ENCODE data around the gene FBXW4.

FBXW4 gene

DNA sequence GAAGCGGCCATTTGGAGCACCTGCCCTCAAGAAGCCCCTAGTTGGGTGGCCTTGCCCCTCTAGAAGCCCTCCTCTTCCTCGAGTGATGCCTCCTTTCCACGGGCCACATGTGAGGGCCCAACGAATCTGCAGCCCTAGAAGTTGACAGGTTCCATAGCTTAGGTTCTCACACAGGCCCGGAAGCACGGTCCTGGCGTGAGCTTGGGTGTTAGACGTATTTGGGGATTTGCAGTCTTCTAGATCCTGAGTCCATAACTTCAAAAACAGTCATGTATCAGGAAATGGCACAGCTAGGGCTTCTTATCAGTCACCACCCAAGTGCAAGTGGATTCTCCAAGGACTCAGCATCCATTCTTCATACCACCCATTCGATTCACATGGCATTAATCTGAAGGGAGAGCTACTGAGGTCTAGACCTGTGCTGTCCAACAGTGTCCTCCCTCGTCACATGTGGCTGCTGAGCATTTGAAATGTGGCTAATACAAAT is 477 bp upstream of the FBXW4 start:
- TF ChIP-seq, protein P1, sequence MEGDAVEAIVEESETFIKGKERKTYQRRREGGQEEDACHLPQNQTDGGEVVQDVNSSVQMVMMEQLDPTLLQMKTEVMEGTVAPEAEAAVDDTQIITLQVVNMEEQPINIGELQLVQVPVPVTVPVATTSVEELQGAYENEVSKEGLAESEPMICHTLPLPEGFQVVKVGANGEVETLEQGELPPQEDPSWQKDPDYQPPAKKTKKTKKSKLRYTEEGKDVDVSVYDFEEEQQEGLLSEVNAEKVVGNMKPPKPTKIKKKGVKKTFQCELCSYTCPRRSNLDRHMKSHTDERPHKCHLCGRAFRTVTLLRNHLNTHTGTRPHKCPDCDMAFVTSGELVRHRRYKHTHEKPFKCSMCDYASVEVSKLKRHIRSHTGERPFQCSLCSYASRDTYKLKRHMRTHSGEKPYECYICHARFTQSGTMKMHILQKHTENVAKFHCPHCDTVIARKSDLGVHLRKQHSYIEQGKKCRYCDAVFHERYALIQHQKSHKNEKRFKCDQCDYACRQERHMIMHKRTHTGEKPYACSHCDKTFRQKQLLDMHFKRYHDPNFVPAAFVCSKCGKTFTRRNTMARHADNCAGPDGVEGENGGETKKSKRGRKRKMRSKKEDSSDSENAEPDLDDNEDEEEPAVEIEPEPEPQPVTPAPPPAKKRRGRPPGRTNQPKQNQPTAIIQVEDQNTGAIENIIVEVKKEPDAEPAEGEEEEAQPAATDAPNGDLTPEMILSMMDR (IDR thresholded peaks at IDR 0.05), result no peak

DNA sequence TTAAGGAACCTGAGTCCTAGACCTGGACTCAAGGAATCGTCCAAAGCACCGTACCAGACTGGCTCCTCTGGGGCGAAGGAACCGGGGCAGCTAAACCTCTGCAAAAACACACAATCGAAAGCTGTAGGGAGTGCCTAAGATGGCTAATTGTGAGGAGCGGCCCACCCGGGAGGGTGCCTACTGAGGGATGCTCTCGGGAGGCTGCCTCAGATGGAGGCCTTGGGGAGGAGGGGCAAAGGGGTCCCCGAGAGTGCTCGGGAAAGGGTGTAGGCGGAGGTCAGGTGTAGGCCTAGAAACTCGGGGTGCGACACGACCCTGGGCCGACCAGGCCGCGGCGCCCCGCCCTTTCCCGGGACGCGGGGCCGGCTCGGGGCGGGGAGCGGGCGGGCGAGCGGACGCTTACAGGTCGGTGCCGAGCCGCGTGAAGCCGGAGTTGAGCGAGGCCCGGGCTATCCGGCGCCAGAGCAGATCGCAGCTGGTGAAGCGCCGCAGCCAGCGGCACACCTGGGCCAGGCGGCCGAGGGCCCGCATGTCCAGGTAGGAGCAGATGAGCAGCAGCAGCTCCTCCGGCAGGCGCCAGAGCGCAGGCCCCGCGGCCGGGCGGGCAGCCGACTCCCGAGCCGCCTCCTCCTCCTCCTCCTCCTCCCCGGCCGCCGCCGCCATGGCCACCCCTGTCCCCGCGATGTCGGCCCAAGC is 844 bp downstream of the FBXW4 start:
- TF ChIP-seq, protein P1 (IDR thresholded peaks at IDR 0.05), result no peak

DNA sequence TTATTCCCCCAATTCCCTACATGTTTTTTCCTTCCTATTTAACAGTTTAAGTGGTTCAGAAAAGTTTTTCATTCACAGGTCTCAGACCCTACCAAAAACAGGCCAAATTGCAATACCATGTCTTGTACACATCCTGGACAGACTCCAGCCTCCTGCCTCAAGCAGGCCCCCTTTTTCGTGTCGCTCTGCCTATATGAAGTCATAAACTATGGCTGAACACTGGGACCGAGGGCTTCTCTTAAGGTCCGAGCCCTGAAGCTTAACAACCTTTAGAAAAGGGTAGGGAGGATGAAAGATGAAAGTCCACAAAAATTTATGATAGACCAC is 1.4 kb downstream of the FBXW4 start:
- TF ChIP-seq, protein P1 (IDR thresholded peaks at IDR 0.05), result no peak

DNA sequence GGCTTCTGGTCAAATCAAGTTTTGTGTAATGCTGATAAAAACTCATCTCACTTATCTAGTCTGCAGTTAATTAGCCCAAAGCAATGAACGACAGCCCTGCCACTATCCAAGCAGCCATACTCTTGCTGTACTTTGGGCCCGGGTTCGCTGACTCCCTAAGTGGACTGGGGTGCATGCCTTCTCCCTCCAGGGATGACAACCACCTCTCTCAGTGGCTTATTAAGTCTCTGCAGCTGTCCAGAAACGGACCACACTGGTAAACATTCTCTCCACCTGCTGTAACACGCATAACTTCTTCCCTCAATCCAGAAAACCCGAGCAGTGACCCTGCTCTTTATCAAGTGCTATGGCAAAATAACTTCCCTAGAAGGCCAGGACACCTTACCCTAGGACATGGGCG is 3.9 kb downstream of the FBXW4 start:
- TF ChIP-seq, protein P1 (IDR thresholded peaks at IDR 0.05), result no peak

DNA sequence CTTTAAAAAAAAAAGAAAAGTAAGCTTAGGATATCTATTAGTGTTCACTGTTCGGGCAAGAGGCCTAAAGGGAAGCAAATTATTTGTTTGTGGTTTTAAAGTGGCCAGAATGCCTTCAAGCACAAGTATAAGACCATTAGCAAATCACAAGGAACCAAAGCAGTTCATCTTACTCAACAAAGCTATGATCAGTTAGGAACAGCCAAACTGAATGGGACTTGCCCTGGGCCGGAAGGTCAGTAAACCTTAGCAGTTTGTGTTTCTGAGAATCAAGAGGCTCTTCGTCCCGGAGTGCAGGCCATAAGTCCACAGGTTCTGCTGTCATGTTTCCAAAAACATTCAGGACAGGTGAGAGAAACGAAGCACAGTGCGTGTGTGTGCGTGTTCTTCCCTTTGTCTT is 4.5 kb downstream of the FBXW4 start:
- TF ChIP-seq, protein P1 (IDR thresholded peaks at IDR 0.05), result no peak

DNA sequence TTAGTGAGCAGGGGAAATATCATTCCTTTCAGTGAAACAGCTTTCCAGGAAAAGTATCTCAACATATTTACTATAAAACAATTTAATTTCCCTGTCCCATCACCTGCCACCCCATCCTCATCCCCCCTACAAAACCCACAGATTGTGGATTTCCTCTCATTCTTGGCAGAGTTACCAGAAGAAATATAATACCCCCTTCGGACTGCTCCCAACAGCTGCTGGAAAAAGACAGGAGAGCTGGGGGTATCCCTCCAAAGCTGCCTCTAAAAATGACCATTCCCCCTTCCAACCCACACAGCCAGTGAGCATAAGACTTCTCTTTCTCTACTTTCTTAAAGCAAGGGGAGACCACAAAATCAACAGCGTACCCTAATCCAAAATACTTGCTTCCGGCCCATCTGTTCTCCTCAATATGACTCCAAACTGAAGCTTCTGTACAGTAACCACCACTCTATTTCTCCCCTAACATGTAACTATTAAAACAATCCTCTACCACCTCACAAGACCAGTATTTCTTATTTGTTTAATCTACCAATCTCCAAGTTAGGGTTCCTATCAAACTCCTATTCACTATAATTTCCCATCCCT is 7.8 kb downstream of the FBXW4 start:
- TF ChIP-seq, protein P1 (IDR thresholded peaks at IDR 0.05), result no peak

DNA sequence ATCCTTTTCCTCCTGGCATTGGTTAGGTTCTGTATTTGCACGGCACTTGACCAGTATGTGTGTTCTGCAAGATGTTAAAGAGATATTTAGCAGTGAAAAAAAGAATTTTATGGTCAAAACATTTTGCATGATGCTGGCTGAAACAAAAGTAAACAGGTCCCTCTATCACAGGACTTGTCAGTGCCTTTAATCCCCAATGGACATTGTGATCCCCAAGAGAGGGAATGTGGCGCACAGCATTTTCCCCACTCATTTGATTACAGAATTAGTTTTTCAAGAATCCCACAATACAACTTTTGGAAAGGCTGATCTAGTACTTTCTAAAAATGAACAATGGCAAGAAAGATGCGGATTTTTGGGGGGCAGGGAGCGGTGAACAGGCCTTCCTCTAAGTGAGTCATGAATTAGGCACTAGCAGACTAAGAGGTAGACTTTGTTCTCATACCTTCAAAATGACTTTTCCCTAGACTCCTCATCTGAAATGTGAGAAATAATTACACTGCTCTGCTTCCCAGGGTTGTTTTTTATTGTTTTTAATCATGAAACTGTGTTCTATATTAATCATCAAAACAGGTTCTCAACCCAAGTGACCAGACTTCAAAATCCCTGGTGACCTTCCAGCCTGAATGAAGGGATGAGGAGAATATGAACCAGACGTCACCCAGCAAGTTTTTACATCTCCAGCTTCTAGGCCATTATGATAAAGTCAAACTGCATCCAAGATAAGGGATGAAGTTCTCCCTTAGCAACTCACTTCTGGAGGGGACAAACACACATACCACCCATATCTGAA is 8.6 kb downstream of the FBXW4 start:
- TF ChIP-seq, protein P1 (IDR thresholded peaks at IDR 0.05), result no peak

Data from LNCAP (cell line).